ENCODE measurements around the gene TOP1.
A peak's percentile ranks its signal among the peaks of the same experiment; 100 is the strongest.

The TOP1 gene

GRCh38 chr20:41170386-41171105 is 141.9 kb downstream of the TOP1 start:
- DNase-seq, result no peak

DNA sequence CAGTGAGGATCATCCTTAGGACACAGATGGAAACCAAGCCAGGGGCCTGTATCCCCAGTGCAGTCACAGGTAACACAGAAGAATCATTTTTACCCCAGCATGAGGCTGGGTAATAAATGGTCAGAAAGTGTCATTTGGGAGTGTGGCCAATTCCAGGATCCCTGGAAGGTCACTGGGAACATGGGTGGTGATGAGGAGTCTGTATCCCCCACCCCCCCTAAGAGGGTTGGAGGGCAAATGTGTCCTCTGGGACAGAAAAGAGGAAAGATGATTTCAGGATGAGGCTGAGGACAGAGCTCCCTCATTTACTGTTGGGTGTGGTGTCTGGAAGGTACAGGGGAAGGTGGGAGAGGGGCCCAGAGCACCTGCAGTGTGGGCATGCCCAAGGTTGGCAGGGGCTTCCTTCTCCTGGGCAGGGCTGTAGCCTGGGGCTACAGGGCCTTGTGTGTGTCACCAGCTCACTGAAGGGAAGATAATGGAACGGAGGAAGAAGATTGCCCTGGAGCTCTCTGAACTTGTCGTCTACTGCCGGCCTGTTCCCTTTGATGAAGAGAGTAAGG is 143.2 kb downstream of the TOP1 start:
- DNase-seq, result peak; percentile 1

DNA sequence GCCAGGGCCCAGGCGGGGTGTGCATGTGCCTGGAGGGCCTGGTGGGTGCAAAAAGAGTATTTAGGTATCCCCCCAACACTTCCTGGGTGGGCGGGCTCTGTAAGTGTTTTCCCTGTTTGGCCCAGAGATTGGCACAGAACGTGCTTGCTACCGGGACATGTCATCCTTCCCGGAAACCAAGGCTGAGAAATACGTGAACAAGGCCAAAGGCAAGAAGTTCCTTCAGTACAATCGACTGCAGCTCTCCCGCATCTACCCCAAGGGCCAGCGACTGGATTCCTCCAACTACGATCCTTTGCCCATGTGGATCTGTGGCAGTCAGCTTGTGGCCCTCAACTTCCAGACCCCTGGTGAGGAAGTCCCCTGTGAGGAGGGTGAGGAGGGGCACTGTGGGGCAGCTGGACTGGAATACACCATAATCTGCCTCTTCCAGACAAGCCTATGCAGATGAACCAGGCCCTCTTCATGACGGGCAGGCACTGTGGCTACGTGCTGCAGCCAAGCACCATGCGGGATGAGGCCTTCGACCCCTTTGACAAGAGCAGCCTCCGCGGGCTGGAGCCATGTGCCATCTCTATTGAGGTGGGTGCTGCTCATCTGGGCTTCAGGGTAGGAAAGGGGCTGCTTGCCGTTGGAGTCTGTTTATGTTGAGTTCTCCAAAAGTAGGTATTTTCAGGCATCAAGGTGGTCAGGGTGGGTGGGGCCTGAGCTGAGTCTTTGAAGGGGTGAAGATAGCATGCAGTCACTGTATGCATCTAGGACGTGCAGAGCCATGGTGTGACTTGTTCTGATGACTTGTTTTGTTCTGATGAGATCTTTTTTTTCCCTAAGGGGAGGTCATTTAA is 143.9 kb downstream of the TOP1 start:
- peak; percentile 8 for DNase-seq

DNA sequence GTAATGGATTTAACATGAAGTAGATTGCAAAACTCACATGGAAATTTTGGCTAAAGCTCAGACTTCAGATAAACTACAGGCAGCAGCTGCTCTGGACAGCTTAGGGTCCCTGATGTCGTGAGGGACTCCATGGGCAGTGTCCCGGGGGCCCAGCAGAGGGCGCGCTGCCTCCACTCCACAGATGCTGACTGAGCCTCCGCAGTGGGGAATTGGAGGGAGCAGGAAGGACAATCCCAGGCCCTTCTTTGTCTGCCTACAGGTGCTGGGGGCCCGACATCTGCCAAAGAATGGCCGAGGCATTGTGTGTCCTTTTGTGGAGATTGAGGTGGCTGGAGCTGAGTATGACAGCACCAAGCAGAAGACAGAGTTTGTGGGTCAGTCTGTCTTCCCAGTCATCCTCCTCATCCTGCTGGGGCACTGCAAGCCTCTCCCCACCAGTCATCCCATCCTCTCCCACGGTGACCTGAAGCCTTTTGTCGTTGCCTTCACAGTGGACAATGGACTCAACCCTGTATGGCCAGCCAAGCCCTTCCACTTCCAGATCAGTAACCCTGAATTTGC is 144.6 kb downstream of the TOP1 start:
- DNase-seq, result peak; percentile 54

DNA sequence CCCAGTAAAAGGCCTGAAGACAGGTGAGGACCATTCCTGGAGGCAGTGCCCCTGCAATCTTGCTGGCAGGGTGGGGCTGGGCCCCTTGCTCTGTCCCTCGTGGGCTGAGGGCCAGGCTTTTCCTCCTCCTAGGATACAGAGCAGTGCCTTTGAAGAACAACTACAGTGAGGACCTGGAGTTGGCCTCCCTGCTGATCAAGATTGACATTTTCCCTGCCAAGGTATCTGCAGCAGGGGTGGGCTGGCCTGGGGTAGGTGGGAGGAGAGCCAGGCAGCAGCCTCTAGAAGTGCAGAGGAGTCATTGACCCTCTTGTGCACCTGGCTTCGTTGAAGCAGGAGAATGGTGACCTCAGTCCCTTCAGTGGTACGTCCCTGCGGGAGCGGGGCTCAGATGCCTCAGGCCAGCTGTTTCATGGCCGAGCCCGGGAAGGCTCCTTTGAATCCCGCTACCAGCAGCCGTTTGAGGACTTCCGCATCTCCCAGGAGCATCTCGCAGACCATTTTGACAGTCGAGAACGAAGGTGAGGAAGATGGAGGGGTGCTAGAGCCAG is 145.2 kb downstream of the TOP1 start:
- peak; percentile 16 for DNase-seq
